Peyer's patch (tissue), 4 donors: ENCODE measurements around the gene FBRSL1.

Source experiments
- POLR2A ChIP-seq, 2 donors: fragments of 450-650 bp; IDR thresholded peaks; one replicate each; pipeline ENCODE4 v1.5.1; 2017; ENCODE audit warnings: antibody characterized with exemption in 2 of 2, mild to moderate bottlenecking in 2 of 2, moderate library complexity in 2 of 2
- TF ChIP-seq, protein P1 (sequence below), 6 experiments: fragments of 450-650 bp in 4 of 6; fragments of 200-600 bp in 2 of 6; sonication (generic) in 1 of 6; IDR thresholded peaks; one replicate each; pipeline ENCODE4 v1.5.1; 2017 to 2019; ENCODE audit warnings: antibody characterized with exemption in 6 of 6, mild to moderate bottlenecking in 3 of 6, moderate library complexity in 1 of 6

GRCh38 chr12:132488127-132489077 is 1.5 kb upstream of the FBRSL1 start:
- TF ChIP-seq, protein P1, sequence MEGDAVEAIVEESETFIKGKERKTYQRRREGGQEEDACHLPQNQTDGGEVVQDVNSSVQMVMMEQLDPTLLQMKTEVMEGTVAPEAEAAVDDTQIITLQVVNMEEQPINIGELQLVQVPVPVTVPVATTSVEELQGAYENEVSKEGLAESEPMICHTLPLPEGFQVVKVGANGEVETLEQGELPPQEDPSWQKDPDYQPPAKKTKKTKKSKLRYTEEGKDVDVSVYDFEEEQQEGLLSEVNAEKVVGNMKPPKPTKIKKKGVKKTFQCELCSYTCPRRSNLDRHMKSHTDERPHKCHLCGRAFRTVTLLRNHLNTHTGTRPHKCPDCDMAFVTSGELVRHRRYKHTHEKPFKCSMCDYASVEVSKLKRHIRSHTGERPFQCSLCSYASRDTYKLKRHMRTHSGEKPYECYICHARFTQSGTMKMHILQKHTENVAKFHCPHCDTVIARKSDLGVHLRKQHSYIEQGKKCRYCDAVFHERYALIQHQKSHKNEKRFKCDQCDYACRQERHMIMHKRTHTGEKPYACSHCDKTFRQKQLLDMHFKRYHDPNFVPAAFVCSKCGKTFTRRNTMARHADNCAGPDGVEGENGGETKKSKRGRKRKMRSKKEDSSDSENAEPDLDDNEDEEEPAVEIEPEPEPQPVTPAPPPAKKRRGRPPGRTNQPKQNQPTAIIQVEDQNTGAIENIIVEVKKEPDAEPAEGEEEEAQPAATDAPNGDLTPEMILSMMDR (IDR thresholded peaks at IDR 0.05) = no peak
- TF ChIP-seq POLR2A (IDR thresholded peaks at IDR 0.05) = no peak
